ENCODE results near the gene HCFC1. TPM values are rescaled to one million over a fixed set of nuclear protein-coding genes. Genes with fewer than 3 reads are reported as not detected.

Gene HCFC1
- total RNA-seq = 96.3 to 99.9 TPM (median 98.5 TPM) in 3 replicates

DNA sequence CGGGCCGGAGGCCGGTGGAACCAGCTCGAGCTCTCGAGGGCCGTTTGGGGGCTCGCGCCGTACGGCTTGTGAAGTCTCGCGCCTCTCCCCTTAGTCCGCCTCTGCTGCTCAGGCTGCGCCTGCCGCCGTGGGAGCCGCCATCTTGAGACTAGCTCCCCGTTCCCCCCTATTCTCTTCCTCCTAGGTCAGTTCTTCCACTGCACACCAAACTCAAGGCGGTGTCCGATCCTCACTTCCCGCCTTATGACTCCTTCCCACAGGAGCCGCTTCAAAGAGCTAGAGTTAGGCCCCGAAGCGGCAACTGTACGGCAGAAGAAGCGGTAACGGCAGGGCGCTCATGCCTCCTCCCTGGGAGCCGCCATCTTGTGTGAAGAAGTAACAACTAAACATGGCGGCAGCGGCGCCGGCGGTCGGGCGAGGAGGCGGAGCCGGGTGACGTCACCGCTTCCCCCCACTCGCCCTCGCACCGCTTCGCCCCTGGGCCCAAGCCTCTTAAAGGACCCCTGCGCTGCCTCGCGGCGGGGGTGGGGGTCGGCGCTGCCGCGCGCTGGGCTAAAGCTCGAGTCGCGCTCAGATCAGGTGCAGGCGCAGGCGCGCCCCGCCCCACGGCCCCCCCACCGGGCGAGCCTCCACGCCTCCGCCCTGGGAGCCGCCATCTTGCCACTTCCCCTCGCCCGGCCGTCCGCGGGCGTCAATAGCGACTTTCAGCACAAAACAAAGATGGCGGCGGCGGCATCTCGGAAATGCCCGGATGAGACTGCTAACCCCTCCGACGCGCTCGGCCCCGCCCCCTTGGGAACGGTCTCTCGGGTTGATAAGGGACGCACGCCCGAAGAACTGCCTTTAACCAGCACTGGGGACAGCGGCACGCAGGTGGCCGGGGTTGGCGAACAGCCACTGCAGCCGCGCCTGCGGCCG is at the start of gene HCFC1:
Gene HCFC1, minus strand, starts transcription at position 369 of the 918 bp plus-strand sequence. CDS start 978 bp downstream, outside the sequence.
- TF ChIP-seq, protein P1, sequence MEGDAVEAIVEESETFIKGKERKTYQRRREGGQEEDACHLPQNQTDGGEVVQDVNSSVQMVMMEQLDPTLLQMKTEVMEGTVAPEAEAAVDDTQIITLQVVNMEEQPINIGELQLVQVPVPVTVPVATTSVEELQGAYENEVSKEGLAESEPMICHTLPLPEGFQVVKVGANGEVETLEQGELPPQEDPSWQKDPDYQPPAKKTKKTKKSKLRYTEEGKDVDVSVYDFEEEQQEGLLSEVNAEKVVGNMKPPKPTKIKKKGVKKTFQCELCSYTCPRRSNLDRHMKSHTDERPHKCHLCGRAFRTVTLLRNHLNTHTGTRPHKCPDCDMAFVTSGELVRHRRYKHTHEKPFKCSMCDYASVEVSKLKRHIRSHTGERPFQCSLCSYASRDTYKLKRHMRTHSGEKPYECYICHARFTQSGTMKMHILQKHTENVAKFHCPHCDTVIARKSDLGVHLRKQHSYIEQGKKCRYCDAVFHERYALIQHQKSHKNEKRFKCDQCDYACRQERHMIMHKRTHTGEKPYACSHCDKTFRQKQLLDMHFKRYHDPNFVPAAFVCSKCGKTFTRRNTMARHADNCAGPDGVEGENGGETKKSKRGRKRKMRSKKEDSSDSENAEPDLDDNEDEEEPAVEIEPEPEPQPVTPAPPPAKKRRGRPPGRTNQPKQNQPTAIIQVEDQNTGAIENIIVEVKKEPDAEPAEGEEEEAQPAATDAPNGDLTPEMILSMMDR (IDR thresholded peaks at IDR 0.05; ENCODE audit: unreplicated experiment) = no peak
- peak; percentile 94 to 97 for DNase-seq (ENCODE audit: low spot score in 2 of 2, unreplicated experiment in 2 of 2)
- H3K4me1 Mint-ChIP-seq = peaks cover 54% of the 10 kb centered on the region
- no peaks in the 10 kb centered on the region for H3K27me3 Mint-ChIP-seq (ENCODE audit: low read depth)
- H3K27ac Mint-ChIP-seq = peak within 1 kb of the TSS; percentile 100
- no peaks in the 10 kb centered on the region for H3K9me3 Mint-ChIP-seq
- H3K4me3 Mint-ChIP-seq = peak within 1 kb of the TSS; percentile 100
- no peaks in the 10 kb centered on the region for H3K36me3 Mint-ChIP-seq

DNA sequence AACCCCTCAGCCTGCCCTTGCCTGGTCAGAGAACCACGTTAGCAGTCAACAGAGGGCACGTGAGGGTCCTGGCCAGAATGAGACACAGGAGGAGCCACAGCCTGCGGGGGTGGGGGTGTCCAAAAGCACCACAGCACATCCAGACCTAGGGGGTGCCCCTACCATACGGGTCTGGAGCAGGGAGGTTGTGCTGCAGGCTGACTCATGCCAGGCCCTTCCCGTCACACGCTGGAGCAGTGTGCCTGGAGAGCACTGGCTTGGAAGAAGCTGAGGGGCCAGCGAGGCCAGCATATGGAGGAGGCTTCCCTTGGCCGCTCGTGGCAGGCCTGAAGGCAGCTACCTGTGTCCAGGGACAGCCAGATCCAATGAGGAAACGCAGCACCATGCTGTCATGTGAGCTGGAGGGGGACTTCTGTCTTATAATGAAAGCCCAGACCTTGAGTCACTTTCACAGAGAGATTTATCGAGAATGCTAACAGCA is 49.6 kb upstream of the HCFC1 start:
- H3K4me3 Mint-ChIP-seq = no peak overlapping the region
- no peak for DNase-seq (ENCODE audit: low spot score in 2 of 2, unreplicated experiment in 2 of 2)
- H3K4me1 Mint-ChIP-seq = peaks cover 17% of the 10 kb centered on the region
- peak overlapping the region; percentile 82 for H3K27ac Mint-ChIP-seq
- TF ChIP-seq, protein P1 (IDR thresholded peaks at IDR 0.05; ENCODE audit: unreplicated experiment) = no peak
- peaks cover 8% of the 10 kb centered on the region for H3K36me3 Mint-ChIP-seq
- H3K27me3 Mint-ChIP-seq (ENCODE audit: low read depth) = no peaks in the 10 kb centered on the region
- peaks cover 4% of the 10 kb centered on the region for H3K9me3 Mint-ChIP-seq

DNA sequence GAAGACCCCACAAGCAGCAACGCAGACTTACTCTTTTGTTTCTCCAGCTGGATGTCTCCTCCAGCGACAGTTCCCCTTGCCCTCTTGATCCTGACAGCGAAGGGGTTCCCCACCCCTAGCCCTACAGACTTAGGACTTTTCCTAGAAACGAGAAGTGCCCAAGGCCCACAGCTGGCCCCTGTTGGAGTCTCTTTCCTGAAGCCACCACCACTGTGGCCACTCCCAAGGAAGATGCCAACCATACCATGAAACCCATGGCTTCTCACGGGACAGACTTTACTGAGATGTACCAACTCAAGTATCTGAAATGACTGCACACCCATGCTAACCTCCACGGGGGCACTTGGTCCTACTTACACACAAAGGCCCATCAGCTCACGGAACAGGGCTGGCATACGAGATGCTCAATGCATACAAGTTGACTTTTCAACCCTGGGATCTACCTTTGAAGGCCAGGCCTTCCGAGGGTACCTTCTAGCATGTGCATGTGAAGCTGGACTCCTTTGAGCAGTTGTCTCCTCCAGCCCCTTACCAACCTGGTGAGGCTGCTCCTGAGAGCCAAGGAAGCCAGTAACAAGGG is 49.0 kb upstream of the HCFC1 start:
- TF ChIP-seq, protein P1 (IDR thresholded peaks at IDR 0.05; ENCODE audit: unreplicated experiment) = no peak
- Mint-ChIP-seq H3K4me1 (peaks cover 17% of the 10 kb centered on the region), H3K27me3 (ENCODE audit: low read depth) (no peaks in the 10 kb centered on the region), H3K4me3 (peak overlapping the region; percentile 72), H3K9me3 (peaks cover 4% of the 10 kb centered on the region), H3K36me3 (peaks cover 10% of the 10 kb centered on the region), H3K27ac (peak overlapping the region; percentile 92)
- DNase-seq (ENCODE audit: low spot score in 2 of 2, unreplicated experiment in 2 of 2) = no peak

DNA sequence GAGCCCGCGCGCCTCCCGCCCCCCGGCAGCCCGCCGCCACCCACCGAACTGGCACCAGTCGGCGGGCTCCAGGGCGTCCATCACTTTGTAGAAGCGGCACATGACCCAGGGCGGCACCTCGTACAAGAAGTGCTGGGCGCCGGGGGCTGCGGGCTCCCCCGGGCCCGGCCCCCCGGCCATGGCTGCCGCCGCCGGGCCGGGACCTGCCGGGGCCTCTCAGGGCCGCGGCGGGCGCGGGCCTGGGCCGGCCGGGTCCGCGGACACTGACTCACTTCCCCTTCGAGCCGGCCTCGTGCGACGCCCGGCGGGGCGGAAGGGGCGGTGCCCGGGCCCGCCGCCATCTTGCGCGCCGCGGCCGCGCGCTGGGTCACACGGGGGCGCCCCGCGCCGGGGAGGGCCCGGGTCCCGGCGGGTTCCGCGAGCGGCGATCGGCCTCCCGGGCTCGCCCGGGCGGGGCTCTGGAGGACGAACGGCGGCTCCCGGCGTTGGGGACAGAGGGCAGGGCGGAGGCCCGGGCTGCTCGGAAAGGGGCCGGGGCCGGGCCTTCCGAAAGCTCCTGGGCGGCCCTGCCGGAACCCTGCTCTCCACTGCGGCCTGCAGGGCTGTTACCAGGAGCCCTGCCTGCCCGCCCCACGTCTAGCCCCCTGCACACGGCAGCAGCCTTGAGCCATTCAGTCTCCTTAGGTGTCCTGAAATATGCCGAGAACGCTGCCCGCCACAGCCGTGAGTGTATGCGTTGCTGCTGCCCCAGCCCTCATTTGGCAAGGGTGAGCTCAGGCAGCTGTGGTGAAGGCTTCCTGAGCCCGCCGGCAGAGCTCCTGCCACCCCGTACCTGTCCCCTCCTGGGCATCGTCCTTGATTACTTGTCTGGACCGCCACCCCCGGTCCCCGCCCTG is 48.3 kb upstream of the HCFC1 start, which contains the start of gene IRAK1:
Gene IRAK1, minus strand, starts transcription at position 270 of the 896 bp plus-strand sequence. Its CDS starts 90 bp downstream, at position 180.
- H3K27me3 Mint-ChIP-seq (ENCODE audit: low read depth) = no peaks in the 10 kb centered on the region
- no peak for DNase-seq (ENCODE audit: low spot score in 2 of 2, unreplicated experiment in 2 of 2)
- peaks cover 17% of the 10 kb centered on the region for H3K4me1 Mint-ChIP-seq
- peak within 1 kb of the TSS; percentile 92 for H3K27ac Mint-ChIP-seq
- H3K4me3 Mint-ChIP-seq = peak within 1 kb of the TSS; percentile 73
- peaks cover 10% of the 10 kb centered on the region for H3K36me3 Mint-ChIP-seq
- peaks cover 4% of the 10 kb centered on the region for H3K9me3 Mint-ChIP-seq
- TF ChIP-seq, protein P1 (IDR thresholded peaks at IDR 0.05; ENCODE audit: unreplicated experiment) = no peak

DNA sequence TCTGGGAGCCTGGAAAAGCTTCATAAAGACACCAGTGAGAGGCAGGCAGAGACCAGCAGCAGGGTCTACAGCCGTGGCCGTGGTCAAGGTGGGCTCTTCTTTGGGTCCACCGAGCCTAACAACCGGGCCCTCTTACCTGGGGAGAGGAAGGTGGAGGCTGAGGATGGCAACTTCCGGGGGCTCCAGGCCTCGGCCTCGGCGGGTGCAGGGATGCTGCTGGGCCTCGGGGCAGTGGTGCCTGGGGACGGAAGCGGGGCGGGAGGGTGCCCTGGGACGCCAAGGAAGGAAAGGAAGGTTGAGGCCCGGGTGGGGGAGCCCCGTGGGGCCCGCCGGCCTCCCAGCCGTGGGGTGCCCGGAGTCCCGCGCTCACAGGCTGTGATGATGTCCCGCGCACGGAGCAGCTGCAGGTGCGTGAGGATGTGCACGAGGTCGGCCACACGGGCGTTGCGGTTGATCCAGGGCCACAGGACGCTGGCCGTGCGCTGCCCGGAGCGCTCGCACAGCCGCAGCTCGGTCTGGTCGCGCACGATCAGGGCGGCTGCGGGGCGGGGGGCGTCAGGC is 47.5 kb upstream of the HCFC1 start:
- Mint-ChIP-seq H3K4me1 (peaks cover 17% of the 10 kb centered on the region), H3K9me3 (peaks cover 4% of the 10 kb centered on the region), H3K27me3 (ENCODE audit: low read depth) (no peaks in the 10 kb centered on the region), H3K4me3 (peak overlapping the region; percentile 73), H3K27ac (peak overlapping the region; percentile 85), H3K36me3 (peaks cover 10% of the 10 kb centered on the region)
- no peak for DNase-seq (ENCODE audit: low spot score in 2 of 2, unreplicated experiment in 2 of 2)
- TF ChIP-seq, protein P1 (IDR thresholded peaks at IDR 0.05; ENCODE audit: unreplicated experiment) = no peak
